ENCODE measurements around the gene UROC1.

The UROC1 gene

DNA sequence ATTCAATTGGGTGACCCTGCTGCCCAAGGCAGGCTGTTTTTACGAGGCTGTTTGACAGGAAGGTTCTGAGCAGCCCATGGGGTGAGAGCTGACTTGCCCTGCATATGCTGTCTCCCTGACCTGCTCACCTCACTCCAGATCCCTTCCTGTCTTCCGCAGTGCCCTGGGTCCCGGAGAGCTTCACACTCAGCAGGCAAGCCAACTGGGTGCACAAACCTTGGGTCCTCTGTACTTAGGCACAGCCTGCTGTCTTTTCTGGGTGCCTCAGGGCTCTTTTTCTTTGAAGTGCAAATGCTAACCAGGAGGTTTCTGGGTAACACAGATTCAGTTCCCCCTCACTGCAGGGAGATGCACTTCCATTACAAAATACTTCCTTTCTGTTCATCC lies 74.7 kb downstream of the UROC1 start:
- Histone ChIP-seq H3K27ac (ENCODE audit: low read depth, low read length) (no peak overlapping the region), H3K36me3 (ENCODE audit: control insufficient read depth, insufficient read depth, low read length) (peaks cover 14% of the 10 kb centered on the region), H3K4me1 (ENCODE audit: control insufficient read depth, insufficient read depth, low read length) (peaks cover 5% of the 10 kb centered on the region; the same call in 1 of the 2 replicates), H3K9me3 (ENCODE audit: control insufficient read depth, insufficient read depth, low read length) (no peaks in the 10 kb centered on the region), H3K9ac (ENCODE audit: low read depth, low read length) (no peak overlapping the region), H3K4me3 (ENCODE audit: low read depth, low read length) (no peak overlapping the region), H3K27me3 (ENCODE audit: control insufficient read depth, insufficient read depth, low read length) (no peaks in the 10 kb centered on the region)

DNA sequence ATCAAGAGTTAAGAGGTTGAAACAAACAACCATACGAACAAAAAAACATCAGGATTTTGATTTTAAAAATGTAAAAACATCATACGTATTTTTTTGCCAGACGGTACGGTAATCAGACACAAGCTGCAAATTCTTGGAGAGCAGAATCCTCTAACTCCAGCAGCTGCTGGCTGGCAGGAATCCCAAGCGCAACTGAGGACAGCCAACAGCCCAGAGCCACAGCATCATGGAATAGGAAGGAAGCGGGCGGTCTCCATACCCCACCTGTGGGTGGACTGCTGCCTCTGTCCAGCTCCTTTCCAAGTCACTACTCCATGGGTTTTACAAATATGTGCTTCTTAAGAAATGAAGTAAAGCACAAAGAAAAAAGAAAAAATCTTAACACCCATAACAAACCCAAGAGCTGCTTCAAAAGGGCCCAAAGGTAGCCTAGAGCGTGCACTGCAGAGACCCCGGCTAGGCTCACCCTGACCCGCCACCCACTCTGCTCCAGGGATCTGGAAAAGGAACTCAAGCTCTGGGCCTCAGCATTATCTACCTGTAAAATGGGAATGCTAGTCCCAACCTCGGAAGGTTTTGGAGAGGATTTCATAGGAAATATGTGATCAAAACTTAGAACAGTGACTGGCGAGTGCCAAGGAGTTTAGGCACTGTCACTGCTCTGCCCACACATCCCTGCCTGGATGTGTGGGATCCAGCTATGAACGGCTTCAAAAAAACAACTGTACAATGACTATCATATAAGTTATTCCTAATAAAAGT lies 75.3 kb downstream of the UROC1 start:
- Histone ChIP-seq H3K4me1 (ENCODE audit: control insufficient read depth, insufficient read depth, low read length) (peaks cover 5% of the 10 kb centered on the region; the same call in 1 of the 2 replicates), H3K36me3 (ENCODE audit: control insufficient read depth, insufficient read depth, low read length) (peaks cover 15% of the 10 kb centered on the region), H3K4me3 (ENCODE audit: low read depth, low read length) (no peak overlapping the region), H3K9me3 (ENCODE audit: control insufficient read depth, insufficient read depth, low read length) (no peaks in the 10 kb centered on the region), H3K9ac (ENCODE audit: low read depth, low read length) (no peak overlapping the region), H3K27ac (ENCODE audit: low read depth, low read length) (no peak overlapping the region), H3K27me3 (ENCODE audit: control insufficient read depth, insufficient read depth, low read length) (no peaks in the 10 kb centered on the region)

DNA sequence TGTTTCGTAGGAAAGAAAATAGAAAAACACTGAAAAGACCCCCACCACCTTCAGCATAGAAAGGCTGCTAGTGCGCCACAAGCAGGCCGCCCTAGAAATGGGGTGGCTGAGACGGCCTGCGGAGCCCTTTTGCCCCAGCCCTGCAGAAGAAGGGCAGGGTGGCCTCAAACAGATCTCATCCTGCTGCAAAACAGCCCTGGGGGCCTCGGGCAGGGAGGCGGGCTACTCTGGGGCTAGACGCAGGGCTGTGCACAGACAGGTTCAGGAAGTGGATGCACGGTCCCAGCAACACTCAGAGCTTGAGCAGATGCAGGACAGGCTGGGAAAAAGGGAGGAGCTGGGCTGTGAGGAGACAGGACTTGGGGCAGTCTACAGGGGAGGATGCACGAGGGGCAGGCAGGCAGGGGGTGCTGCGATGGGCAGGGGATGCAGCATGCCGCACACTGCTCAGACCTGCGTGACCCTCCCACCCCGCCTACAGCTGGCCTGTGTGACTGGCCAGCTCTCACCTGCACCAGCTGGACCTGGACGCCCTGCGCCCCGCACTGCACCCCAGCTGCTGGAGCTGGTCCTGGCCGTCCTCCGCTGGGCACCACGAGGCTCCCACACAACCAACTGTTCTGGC lies 76.2 kb downstream of the UROC1 start:
- Histone ChIP-seq H3K9ac (ENCODE audit: low read depth, low read length) (no peak overlapping the region), H3K36me3 (ENCODE audit: control insufficient read depth, insufficient read depth, low read length) (peaks cover 18% of the 10 kb centered on the region), H3K4me1 (ENCODE audit: control insufficient read depth, insufficient read depth, low read length) (peaks cover 5% of the 10 kb centered on the region; the same call in 1 of the 2 replicates), H3K27me3 (ENCODE audit: control insufficient read depth, insufficient read depth, low read length) (no peaks in the 10 kb centered on the region), H3K4me3 (ENCODE audit: low read depth, low read length) (no peak overlapping the region), H3K9me3 (ENCODE audit: control insufficient read depth, insufficient read depth, low read length) (no peaks in the 10 kb centered on the region), H3K27ac (ENCODE audit: low read depth, low read length) (no peak overlapping the region)

DNA sequence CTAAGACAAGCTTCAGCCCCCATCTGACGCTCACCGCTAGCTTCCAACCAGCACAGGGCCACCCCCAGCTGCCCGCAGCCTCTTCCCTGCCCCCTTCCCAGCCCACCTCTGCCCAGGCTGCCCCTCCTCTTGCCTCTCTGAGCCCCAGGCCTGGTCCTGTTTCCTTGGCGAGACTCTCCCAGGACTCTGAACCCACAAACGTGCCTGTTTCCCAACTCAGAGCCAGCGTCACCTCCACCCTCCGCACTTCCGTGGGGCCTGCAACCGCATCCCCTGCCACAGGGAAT lies 76.9 kb downstream of the UROC1 start:
- no peaks in the 10 kb centered on the region for H3K27me3 ChIP-seq (ENCODE audit: control insufficient read depth, insufficient read depth, low read length)
- H3K27ac ChIP-seq (ENCODE audit: low read depth, low read length), result no peak overlapping the region
- no peak overlapping the region for H3K9ac ChIP-seq (ENCODE audit: low read depth, low read length)
- no peaks in the 10 kb centered on the region for H3K9me3 ChIP-seq (ENCODE audit: control insufficient read depth, insufficient read depth, low read length)
- H3K36me3 ChIP-seq (ENCODE audit: control insufficient read depth, insufficient read depth, low read length), result peaks cover 21% of the 10 kb centered on the region
- no peak overlapping the region for H3K4me3 ChIP-seq (ENCODE audit: low read depth, low read length)
- H3K4me1 ChIP-seq (ENCODE audit: control insufficient read depth, insufficient read depth, low read length), result peaks cover 5% of the 10 kb centered on the region; the same call in 1 of the 2 replicates

DNA sequence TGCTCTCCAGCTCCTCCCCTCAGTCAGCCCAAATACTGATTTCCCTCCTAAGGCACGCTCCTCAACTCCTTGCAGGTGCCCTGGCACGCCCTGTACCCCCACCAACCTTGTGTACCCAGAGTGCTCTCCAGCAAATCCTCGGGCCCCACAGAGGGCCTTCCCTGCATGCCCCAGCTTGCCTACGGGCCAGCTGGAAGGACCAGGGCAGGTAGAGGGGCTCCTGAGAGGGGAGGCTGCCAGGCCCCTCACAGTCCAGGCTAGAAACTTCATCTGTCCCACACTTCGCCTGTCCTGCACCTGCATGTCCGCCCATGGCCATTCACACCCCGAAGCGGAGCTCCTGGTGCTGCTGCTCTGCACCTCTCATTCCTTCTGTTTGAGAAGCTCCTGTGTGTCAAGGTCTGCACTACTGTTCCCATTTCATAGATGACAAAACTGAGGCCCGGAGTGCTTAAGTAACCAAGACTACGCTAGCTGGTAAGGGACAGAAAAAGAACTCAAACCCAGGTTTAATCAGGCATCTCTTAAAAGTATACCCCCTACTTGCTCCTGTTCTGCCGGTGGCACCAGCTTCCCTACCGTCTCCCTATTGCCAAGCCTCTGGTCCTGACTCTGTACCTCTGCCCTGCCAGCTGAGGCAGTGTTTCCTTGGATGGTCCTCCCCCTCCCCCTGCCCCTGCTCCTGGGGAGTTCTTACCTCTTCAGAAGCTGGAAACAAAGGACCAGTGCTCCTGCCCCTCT lies 77.4 kb downstream of the UROC1 start:
- Histone ChIP-seq H3K4me3 (ENCODE audit: low read depth, low read length) (no peak overlapping the region), H3K36me3 (ENCODE audit: control insufficient read depth, insufficient read depth, low read length) (peaks cover 21% of the 10 kb centered on the region), H3K4me1 (ENCODE audit: control insufficient read depth, insufficient read depth, low read length) (peaks cover 5% of the 10 kb centered on the region; the same call in 1 of the 2 replicates), H3K9me3 (ENCODE audit: control insufficient read depth, insufficient read depth, low read length) (no peaks in the 10 kb centered on the region), H3K27me3 (ENCODE audit: control insufficient read depth, insufficient read depth, low read length) (no peaks in the 10 kb centered on the region), H3K27ac (ENCODE audit: low read depth, low read length) (no peak overlapping the region), H3K9ac (ENCODE audit: low read depth, low read length) (no peak overlapping the region)

DNA sequence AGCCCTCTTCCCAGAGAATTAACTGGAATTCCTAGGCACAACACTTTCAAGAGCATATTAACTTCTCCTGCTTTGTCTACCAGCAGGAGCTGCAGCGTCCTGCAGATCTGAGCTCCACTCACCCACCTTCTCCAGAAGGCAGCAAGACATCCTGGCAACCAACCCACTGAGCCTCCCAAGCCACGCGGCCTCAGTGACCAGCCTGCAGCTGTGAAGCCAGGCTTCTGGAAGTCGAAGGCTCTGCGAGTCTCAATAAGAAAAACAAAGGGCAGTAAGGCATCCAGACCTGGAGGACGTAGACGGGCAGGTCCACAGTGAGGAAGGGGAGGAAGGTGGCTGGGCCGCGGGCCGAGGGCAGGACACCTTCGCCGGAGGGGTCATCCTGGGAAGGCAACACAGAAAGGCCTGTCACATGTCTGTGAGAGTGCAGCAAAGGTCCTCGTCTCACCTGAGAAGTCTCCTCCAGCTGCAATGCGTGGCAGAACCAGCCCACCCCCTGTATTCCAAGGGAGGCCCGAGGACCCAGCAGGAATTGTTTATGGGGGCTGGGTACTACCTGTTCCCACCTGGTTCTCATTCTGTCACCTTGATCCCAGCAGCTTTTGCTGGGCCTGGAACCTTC lies 78.1 kb downstream of the UROC1 start:
- Histone ChIP-seq H3K9me3 (ENCODE audit: control insufficient read depth, insufficient read depth, low read length) (no peaks in the 10 kb centered on the region), H3K27me3 (ENCODE audit: control insufficient read depth, insufficient read depth, low read length) (no peaks in the 10 kb centered on the region), H3K4me3 (ENCODE audit: low read depth, low read length) (no peak overlapping the region), H3K36me3 (ENCODE audit: control insufficient read depth, insufficient read depth, low read length) (peaks cover 21% of the 10 kb centered on the region), H3K27ac (ENCODE audit: low read depth, low read length) (no peak overlapping the region), H3K9ac (ENCODE audit: low read depth, low read length) (no peak overlapping the region), H3K4me1 (ENCODE audit: control insufficient read depth, insufficient read depth, low read length) (peaks cover 5% of the 10 kb centered on the region; the same call in 1 of the 2 replicates)

DNA sequence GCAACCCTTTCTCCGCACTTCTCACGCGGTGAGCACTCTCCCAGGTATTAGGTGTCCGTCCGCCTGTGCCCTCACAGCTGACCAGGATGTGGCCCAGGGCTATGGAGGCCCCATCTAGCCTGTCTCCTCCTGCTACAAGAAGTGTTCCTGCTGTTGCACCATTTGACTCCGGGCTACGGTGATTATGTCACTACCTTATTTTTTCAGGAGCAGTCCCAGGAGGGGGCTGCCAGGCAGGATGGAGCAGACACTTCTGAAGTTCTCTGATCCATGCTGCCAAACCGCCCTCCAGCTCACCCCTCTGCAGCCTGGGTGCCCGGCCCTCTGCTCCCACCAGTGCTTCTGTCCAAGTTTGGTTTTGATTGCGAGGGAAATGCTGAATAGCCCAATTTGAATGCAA lies 78.8 kb downstream of the UROC1 start:
- Histone ChIP-seq H3K9me3 (ENCODE audit: control insufficient read depth, insufficient read depth, low read length) (no peaks in the 10 kb centered on the region), H3K9ac (ENCODE audit: low read depth, low read length) (no peak overlapping the region), H3K27me3 (ENCODE audit: control insufficient read depth, insufficient read depth, low read length) (no peaks in the 10 kb centered on the region), H3K4me3 (ENCODE audit: low read depth, low read length) (no peak overlapping the region), H3K27ac (ENCODE audit: low read depth, low read length) (no peak overlapping the region), H3K4me1 (ENCODE audit: control insufficient read depth, insufficient read depth, low read length) (peaks cover 5% of the 10 kb centered on the region; the same call in 1 of the 2 replicates), H3K36me3 (ENCODE audit: control insufficient read depth, insufficient read depth, low read length) (peaks cover 21% of the 10 kb centered on the region)

DNA sequence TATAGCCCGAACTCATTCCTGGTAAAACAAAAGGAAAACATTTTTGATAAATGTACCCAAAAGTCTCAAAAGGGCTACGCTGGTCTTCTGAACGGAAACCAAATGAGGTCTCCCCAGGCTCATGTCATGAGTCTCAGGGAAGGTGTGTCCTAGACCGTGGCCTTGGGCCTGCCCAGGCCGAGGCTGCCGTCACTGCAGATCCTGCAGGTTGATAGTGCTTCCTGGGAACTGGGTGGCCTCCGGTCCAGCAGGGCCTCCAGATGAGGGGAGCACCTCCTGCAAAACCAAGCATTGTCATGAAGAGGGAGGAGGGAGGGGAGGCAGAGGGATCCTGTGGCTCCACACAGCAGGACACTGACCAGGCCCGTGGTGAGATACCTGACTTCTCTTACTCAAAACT lies 79.4 kb downstream of the UROC1 start:
- Histone ChIP-seq H3K27ac (ENCODE audit: low read depth, low read length) (no peak overlapping the region), H3K36me3 (ENCODE audit: control insufficient read depth, insufficient read depth, low read length) (peaks cover 21% of the 10 kb centered on the region), H3K27me3 (ENCODE audit: control insufficient read depth, insufficient read depth, low read length) (no peaks in the 10 kb centered on the region)

DNA sequence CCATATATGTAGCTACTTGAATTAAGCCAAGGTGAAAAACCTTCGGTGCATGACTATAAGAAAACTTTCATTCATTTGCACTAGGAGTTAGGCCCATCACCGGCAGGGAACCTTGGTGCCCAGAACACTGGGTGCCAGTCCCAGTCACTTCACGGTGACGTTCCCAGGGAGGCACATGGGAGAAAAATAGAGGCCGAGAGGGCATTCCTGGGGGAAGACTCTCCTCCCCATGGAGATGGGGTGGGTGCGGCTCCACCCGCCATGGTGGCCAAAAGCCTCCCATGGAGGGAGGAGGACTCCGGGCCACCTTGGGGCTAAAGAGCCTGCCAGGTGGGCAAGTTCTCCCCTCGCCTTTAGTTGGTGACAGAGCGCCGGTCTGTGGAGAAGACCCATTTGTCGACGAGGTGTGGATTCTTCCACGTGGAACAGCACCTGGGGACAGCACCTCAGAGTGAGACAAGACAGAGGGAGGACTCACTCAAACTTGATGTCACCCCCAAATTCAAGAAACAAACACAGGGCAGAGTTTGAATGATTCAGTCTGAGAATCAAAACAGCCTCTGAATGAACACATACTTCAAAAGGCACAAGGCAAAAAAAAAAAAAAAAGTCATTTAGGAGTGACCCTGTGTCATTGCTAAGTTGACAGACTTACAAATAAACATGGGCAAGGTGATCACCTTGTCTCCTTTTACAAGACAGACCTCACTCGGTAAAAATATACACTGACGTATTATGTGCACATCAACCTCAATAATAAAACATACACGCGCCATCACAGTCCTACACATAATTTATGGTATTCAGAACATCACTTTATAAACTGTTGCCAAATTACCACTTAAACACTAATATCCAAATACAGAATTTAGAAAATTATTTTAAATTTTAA lies 80.5 kb downstream of the UROC1 start:
- H3K27me3 ChIP-seq (ENCODE audit: control insufficient read depth, insufficient read depth, low read length), result no peaks in the 10 kb centered on the region
- H3K9me3 ChIP-seq (ENCODE audit: control insufficient read depth, insufficient read depth, low read length), result no peaks in the 10 kb centered on the region
- peaks cover 21% of the 10 kb centered on the region for H3K36me3 ChIP-seq (ENCODE audit: control insufficient read depth, insufficient read depth, low read length)
- H3K9ac ChIP-seq (ENCODE audit: low read depth, low read length), result no peak overlapping the region
- H3K4me1 ChIP-seq (ENCODE audit: control insufficient read depth, insufficient read depth, low read length), result no peaks in the 10 kb centered on the region
- H3K27ac ChIP-seq (ENCODE audit: low read depth, low read length), result no peak overlapping the region
- no peak overlapping the region for H3K4me3 ChIP-seq (ENCODE audit: low read depth, low read length)

More for the DNA sequence above, 79.4 kb downstream of the UROC1 start:
- Histone ChIP-seq H3K4me1 (ENCODE audit: control insufficient read depth, insufficient read depth, low read length) (peaks cover 2% of the 10 kb centered on the region; the same call in 1 of the 2 replicates), H3K9me3 (ENCODE audit: control insufficient read depth, insufficient read depth, low read length) (no peaks in the 10 kb centered on the region), H3K4me3 (ENCODE audit: low read depth, low read length) (no peak overlapping the region), H3K9ac (ENCODE audit: low read depth, low read length) (no peak overlapping the region)
